ENCODE measurements around the gene EYA2. TPM values are rescaled to one million over a fixed set of nuclear protein-coding genes. Genes with fewer than 3 reads are reported as not detected.

The EYA2 gene
- total RNA-seq, 2 donors from 2014 or later, result 3.0 to 5.1 TPM

DNA sequence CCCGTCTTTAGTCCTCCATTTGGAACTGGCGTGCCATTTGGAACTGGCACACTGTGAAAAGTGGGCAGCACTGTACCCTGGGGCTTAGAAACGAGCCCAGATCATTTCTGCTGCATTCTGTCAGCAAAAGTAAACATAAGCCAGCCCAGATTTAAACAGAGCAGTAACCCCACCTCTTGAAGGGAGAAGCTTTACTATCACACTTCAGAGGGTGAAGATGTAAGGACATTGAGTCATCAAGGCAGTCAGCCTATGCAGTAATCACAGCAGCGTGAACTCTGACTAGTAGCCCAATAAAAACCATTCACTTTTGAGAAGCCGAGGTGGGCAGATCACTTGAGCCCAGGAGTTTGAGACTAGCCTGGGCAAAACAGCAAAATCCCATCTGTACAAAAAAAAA lies 216.9 kb downstream of the EYA2 start:
- no peak for ATAC-seq
- DNase-seq, result no peak
- intact Hi-C loops (cut with DNase I), result no loop called here

- intact Hi-C loops (cut with DNase I), result no loop called here
- peak in 1 of 2 donors; percentile 13 for ATAC-seq
- DNase-seq, result no peak
These were observed 218.9 kb downstream of the EYA2 start for GRCh38 chr20:47113362-47114109.

- intact Hi-C loops (cut with DNase I), result no loop called here
- DNase-seq, result no peak
- ATAC-seq, result no peak
These were observed 221.1 kb downstream of the EYA2 start for GRCh38 chr20:47115694-47116093.

GRCh38 chr20:47117371-47117770 lies 222.7 kb downstream of the EYA2 start:
- no peak for ATAC-seq
- DNase-seq, result no peak
- intact Hi-C loops (cut with DNase I), result no loop called here

DNA sequence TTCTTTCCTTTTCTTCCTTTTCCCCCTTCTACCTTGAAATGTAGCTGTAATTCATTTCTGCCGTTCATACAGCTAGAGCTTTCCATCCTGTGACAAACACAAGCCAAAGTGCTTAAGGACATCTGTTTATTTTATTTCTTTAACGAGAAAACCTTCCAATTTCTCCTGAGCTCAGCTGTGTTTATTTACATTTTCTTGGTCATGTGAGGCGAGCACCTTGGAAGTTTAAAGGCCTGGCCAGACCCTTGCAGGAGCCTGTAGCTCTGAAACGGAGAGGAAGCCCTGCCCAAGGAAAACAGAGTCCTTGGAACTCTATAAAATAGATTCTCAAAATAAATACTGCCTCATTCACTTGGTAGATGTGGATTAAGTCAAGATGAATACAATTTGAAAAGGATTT lies 223.1 kb downstream of the EYA2 start:
- intact Hi-C loops (cut with DNase I), result no loop called here
- ATAC-seq (no peak), DNase-seq (no peak)

- intact Hi-C loops (cut with DNase I), result no loop called here
- ATAC-seq, result peak in 1 of 2 donors; percentile 38
- no peak for DNase-seq
These were observed 223.6 kb downstream of the EYA2 start for GRCh38 chr20:47118206-47118605.

- intact Hi-C loops (cut with DNase I), result no loop called here
- peak in 1 of 2 donors; percentile 46 for ATAC-seq
- no peak for DNase-seq
These were observed 224.0 kb downstream of the EYA2 start for GRCh38 chr20:47118641-47119040.

- DNase-seq (no peak), ATAC-seq (peak in 1 of 2 donors; percentile 34)
- intact Hi-C loops (cut with DNase I), result no loop called here
These were observed 225.8 kb downstream of the EYA2 start for GRCh38 chr20:47120346-47120936.

- intact Hi-C loops (cut with DNase I), result no loop called here
- no peak for ATAC-seq
- DNase-seq, result no peak
These were observed 227.9 kb downstream of the EYA2 start for GRCh38 chr20:47122560-47122959.

DNA sequence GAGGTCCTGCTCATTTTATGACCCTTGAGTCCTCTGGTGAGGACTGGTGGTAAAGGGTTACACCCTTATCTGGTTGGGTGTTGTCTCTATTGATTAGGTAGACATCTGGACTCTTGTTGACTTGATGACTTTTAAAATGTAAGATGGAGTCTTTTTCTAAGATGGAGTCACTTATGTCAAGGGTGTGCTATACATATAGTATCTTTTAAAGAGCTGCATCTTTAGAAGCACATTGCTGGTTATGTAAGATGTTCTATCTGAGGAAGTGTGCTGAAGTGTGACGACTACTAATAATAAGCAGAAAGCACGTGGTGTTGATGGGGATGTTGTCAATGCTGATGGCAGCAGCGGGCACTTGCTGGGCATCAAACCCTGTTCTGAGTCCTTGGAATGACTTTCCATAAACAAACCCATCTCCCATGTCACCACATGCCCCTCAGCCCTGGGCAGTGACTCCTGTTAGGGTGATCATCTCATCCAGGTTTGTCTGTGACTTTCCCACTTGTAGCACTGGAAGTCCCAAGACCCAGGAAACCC lies 229.6 kb downstream of the EYA2 start:
- intact Hi-C loops (cut with DNase I), result no loop called here
- DNase-seq (no peak), ATAC-seq (peak in 1 of 2 donors; percentile 31)

DNA sequence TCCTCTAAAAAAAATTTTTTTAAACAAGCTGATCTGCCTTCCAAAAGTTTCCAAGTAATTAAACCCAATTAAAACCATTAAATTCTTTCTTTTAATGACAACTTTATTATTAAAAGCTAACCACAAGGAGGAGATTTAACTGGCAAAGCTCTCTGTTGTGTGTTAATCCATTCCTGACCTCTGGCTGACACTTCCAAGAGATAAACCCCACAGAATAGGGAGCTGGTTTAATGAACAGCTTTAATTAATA lies 230.8 kb downstream of the EYA2 start:
- ATAC-seq, result peak; percentile 64
- DNase-seq, result no peak
- intact Hi-C loops (cut with DNase I), result no loop called here

DNA sequence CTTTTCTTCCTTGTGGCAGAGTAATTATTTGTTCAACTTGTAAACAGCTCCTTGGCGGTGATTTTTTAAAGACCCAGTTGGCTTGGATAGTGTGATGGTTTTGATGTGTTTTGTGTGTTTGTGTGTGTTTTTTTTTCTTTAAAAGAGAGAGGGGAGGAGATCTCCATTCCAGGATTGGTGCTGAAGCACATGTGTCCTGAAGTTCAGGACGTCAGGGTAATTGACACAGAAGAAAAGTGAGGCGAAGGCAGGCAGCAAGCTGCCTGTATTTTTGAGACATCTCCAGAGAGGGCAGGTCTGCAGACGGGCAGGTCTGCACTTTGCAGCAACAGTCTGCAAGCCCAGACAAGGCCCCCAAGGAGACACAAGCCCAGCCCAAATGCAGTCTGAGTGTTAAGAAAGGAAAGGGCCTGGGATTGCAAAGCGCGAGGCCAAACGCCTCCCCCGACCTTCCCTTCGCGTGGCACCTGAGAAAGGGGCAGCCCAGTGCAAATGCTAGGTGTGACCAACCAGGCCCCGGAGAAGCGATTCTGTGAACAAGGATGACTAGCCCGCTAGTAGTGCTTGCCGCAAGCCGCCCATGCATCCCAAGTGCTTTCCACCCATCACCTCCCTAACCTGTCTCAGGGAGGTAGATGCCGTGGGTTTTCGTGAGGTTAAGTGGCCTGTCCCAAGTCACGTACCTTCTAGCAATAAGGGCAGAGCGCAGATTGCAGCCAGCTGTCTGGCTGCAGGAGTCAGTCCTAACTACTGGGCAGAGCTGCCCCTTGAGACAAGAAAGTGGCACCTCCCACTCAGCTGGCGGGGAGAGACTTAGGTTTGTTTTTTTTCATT lies 231.3 kb downstream of the EYA2 start:
- peak; percentile 42 to 53 for ATAC-seq

DNA sequence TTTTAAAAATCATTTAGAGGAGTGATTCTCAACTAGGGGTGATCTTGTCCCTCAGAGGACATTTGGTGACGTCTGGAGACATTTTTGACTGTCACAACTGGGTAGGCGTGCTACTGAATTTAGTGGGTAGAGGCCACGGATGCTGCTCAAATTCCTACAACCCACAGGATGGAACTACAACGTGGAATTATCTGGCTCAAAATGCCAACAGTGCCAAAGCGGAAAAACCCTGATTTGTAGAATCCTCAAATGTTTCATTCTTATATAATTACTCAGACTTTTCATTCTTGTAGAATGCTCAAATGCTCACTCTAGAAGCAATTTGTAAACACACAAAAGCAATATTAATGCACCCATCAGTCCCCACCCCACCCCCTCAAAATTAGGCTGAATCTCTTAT lies 232.1 kb downstream of the EYA2 start:
- DNase-seq (no peak), ATAC-seq (no peak)
- intact Hi-C loops (cut with DNase I), result no loop called here

More for the DNA sequence above, 231.3 kb downstream of the EYA2 start:
- no peak for DNase-seq
- intact Hi-C loops (cut with DNase I), result no loop called here

GRCh38 chr20:47127546-47127945 lies 232.9 kb downstream of the EYA2 start:
- no peak for ATAC-seq
- intact Hi-C loops (cut with DNase I), result no loop called here
- DNase-seq, result no peak

DNA sequence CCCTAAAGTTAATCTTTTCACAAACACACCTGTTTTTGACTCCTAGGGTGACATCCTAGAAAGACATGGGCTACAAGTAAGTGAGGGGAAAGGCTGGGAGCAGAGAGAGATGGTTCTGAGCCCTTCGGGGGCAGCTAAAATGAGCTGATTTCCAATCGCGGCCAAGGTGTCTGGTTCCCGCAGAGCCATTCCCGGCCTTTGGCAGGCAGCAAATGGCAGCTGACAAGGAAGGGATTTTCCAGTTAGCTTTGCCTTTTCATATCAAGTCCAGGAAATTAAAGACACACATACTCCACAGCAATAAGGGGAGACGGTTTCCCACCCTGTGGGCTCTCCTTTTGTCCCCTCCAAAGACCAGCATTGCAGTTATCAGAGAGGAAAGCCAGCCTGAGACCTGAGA lies 233.4 kb downstream of the EYA2 start:
- intact Hi-C loops (cut with DNase I), result no loop called here
- DNase-seq (no peak), ATAC-seq (no peak)

DNA sequence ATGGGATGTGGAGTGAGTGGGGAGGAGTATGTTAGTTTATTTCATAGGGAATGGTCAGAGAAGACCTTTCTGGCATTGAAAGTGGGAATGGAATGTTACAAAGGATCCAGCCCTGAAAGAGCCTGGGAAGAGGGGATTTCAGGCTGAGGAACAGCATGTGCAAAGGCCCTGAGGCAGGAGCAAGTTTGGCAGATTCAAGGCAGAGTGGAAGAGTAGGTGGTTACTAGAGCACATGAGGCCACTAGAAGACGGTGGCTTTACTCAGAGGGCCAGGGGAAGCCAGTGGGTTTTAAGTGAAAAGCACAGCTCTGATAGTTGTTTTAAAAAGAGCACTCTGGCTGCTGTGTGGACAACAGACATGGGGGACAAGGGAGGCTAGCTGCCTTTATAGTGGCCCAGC lies 234.7 kb downstream of the EYA2 start:
- intact Hi-C loops (cut with DNase I), result no loop called here
- DNase-seq, result no peak
- ATAC-seq, result no peak

DNA sequence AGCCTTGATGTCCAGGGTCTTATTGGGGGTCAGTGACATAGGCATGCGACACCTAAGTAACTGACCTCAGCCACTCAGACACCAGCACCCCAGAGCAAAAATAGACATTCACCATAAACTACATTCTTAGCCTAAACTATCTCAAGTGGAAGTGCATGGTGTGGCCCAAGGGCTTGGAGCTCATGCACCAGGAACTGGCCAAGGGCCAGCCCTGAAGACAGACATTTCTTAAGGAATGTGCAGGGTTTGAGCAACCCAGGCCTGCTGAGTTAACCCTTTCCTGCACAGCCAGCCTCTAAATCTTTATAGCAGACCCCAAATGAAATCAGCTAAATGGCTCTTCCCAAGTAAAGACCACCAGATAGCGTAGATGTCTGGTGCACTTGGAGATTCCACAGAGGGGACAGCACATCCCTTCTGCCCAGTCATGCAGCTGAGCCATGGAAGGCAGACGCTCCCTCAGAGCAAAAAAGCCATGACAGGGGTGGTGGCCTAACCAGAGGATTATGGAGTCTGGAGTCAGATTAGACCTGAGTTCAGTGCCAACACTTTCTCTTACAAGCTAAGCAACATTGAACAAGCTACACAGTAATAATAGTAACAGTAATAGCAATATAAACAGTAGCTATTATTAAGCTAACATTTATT lies 239.3 kb downstream of the EYA2 start:
- peak; percentile 59 for DNase-seq
- peak; percentile 59 to 86 for ATAC-seq
- intact Hi-C loops (cut with DNase I), result no loop called here

DNA sequence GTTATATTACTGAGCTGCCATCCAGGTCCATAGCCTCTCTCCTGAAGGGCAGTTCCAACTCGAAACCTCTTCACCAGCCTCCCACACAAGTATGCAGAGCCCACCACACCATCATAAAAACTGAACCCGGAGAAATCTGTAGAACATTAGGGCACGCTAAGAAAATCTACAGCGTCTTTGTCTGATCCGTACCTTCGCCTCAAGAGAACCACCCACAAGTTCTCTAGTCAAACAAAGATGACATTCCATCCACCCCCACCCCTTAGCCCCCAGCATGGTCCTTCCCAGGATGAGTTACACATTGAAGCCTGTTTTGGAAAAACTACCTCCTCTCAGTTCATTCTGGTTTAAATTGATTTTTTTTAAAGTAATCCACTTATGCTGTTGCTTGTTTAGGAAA lies 242.1 kb downstream of the EYA2 start:
- intact Hi-C loops (cut with DNase I), result no loop called here
- ATAC-seq (no peak), DNase-seq (no peak)

- intact Hi-C loops (cut with DNase I), result no loop called here
- ATAC-seq (no peak), DNase-seq (no peak)
These were observed 242.7 kb downstream of the EYA2 start for GRCh38 chr20:47137231-47137870.

Data from left cardiac atrium (tissue), 4 donors.